Stimulated activated CD4-positive, alpha-beta T cell treated with anti-CD3 and anti-CD28 coated beads, Interleukin-15, amount 100 ng/mL, for 24 hours (primary cell): ENCODE data around the gene PKNOX2.
A peak's percentile ranks its signal among the peaks of the same experiment; 100 is the strongest.

ENCODE experiments used
- DNase-seq: peaks from one replicate; pipeline ENCODE4 v3.0.0-alpha.2; 2020

PKNOX2 gene

GRCh38 chr11:125390946-125391345 is 226.4 kb downstream of the PKNOX2 start:
- no peak for DNase-seq

DNA sequence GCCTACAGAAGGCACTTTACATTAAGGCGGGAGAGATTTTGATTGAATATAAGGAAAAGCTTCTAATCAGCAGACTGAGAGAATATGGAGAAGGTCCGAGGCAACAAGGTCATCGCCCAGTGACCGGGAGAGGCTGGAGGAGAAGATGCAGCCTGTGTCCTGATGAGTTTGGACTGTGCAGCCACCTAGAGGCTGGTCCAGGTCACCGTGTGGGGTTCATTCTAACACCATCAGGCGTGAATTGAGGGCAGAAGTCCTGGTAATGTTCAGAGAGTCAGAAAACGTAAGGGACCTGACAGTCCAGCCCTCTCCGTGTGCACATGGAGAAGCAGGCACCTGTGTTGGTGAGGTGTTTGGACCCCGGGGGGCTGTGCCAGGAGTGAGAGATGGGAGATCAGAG is 228.8 kb downstream of the PKNOX2 start:
- DNase-seq, result no peak

- DNase-seq, result no peak
Measured at GRCh38 chr11:125394296-125394695, 229.7 kb downstream of the PKNOX2 start.

GRCh38 chr11:125397421-125397820 is 232.9 kb downstream of the PKNOX2 start:
- no peak for DNase-seq

GRCh38 chr11:125398475-125398874 is 233.9 kb downstream of the PKNOX2 start:
- no peak for DNase-seq

- DNase-seq, result no peak
Measured at GRCh38 chr11:125398994-125399640, 234.6 kb downstream of the PKNOX2 start.

DNA sequence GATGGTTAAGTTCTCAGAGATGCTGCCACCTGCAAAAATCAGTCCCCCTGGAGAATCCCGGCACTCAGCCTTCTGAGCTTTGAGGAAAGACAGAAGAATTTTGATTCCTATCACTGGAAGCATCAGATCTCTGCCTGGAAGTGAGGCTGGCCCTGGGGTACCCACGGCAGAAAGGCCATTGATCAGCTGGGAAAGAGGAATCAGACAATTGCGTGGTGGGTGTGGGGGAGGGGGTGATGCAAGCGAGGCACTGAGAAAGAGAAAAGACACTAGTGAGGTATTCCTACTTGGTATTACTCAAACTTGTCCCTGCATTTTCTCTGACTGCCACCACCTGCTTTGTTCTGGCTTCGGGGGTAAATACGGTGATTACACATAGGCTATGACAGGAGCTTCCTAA is 235.4 kb downstream of the PKNOX2 start:
- DNase-seq, result no peak

DNA sequence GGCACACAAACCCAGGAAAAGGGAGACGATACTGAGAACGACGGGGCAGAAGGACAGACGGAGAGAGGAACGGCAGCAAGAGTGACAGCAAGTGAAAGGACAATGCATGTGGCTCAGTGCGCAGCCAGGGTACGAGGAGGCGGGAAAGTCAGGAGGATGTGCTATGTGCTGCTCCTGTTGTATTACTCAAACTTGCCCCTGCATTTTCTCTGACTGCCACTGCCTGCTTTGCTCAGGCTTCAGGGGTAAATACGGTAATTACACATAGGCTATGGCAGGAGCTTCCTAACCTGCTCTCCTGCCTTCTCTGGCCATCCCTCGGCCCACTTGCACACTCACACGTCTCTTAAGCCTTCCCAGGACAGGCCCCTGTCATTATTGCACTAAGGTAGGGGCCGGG is 236.7 kb downstream of the PKNOX2 start:
- DNase-seq, result no peak

- DNase-seq, result no peak
Measured at GRCh38 chr11:125401746-125402145, 237.2 kb downstream of the PKNOX2 start.

GRCh38 chr11:125402435-125402834 is 237.9 kb downstream of the PKNOX2 start:
- DNase-seq, result no peak

GRCh38 chr11:125404157-125404810 is 239.7 kb downstream of the PKNOX2 start:
- no peak for DNase-seq

GRCh38 chr11:125404811-125405790 is 240.6 kb downstream of the PKNOX2 start:
- peak; percentile 80 for DNase-seq

DNA sequence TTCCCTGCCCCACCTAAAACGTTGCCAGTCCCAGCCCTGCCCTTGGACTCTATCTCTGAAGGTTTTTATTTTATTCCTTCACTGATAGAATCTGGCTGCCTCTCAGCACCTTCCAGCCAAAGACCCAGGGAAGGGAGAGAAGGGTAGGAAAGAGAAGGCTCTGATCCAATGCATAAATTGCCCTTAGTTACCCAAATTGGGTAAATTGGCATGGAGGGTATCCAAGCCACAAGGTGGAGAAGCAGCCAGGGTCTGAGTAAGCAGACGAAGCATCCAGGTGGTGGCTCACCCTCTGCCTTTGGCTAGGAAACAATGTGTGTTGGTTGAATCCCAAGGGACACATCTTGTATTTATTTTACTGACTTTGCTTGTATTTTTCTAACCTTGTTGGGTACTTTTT is 242.5 kb downstream of the PKNOX2 start:
- no peak for DNase-seq

- no peak for DNase-seq
Measured at GRCh38 chr11:125408311-125408711, 243.8 kb downstream of the PKNOX2 start.

GRCh38 chr11:125410091-125410490 is 245.5 kb downstream of the PKNOX2 start:
- DNase-seq, result no peak

- no peak for DNase-seq
Measured at GRCh38 chr11:125412177-125412496, 247.6 kb downstream of the PKNOX2 start.

GRCh38 chr11:125412509-125412908 is 248.0 kb downstream of the PKNOX2 start:
- no peak for DNase-seq

DNA sequence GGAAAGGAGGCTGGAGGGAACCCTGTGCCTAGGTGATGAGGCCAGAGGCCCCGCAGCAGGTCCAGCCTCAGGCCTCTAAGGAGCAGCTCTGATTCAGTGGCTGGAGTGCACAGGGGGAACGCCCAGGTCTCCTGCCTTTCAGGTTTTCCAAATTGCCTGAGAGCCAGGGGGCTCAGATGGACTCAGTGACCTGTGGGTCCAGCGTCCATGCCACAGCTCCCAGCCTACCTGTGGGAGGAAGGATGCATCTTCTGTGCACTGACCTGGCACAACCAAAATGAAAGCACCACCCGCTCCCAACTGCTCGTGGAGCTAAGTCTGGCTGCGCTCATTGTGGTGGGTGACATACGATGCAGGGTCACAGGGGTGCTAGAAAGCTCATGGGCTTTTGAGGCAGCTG is 248.7 kb downstream of the PKNOX2 start:
- no peak for DNase-seq

DNA sequence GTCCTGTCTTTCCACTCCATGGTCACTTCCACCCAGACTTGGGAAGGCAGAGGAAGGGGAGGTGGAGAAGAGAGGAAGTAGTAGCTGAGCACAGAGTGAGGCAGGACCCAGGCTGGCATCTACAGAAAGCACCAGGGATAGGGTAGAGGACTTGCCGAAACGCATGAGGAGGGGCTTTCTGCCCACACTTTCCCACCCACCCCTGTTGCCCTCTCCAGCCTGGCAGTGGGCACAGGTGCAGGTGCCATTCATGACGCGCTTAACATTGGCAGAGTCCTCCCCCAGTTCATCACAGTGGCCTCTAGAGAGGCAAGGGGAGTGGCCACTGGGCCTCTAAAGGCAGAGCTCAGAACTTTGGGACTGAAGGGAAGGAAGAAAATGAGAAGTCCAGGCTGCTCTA is 249.6 kb downstream of the PKNOX2 start:
- DNase-seq, result no peak

DNA sequence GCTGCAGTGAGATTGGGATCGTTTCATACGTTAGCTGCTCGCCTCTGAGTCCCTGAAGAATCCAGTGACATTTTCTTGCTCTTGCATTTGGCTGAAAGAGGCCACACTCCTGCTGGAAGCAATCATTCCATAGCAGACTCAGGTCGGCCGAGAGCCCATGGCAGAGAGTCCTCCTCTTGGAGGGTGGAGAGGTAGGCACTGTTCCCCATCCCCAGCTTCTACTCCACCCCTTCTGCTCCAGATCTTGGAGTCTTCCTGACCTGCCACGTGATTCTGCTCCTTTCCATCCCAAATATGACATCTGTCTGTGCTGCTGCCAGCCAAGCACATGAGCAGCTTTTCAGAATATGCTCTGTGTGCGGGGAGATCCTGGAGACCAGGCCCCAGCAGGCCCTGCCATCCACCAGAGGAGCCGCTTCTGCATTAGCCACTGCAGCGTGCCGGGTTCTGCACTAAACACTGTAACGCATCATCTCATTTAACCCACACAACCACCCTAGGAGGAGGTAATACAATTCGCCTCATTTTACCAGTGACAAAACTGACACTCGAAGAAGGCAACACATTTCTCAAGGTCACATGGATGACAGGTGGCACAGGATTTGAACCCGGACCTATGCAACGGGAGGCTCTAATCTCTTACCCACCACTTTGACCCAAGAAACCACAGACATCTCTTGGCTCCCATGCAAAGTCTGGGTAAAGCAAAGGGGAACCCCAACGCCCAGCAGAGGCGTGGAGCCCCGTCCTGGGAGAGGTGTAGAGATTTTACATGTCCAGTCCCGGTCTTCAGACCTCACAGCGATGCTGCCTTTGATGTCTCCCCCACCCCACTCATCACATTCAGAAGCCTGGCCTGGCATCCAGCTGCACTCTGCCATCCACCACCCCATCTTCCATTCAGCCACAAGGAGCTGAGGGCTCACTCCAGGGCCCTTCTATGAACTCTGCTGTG is 252.7 kb downstream of the PKNOX2 start:
- DNase-seq, result no peak

- no peak for DNase-seq
Measured at GRCh38 chr11:125418396-125418795, 253.8 kb downstream of the PKNOX2 start.

DNA sequence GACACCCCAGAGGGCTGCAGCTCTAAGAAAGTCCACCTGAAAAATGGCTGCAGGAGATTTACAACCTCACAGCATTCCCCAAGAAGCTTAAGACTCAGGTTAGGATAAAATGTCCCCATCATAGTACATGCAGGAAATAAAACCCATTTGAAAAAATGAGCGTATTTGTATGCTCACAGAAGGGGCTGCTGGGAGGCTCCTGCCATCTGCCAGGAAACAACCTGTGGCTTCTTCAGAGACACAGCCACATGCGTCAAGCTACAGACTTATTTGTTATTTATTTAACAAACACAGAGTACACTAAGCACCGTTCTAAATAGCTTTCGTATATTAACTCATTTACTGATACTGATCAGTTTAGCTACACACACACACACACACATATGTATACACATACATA is 258.1 kb downstream of the PKNOX2 start:
- no peak for DNase-seq
